HepG2 (cell line): Measurements from ENCODE around the gene TNFAIP1. TPM values are rescaled to one million over a fixed set of nuclear protein-coding genes. Genes with fewer than 3 reads are reported as not detected.

ENCODE experiments used
- AKAP8 ChIP-seq: sonication (generic); formaldehyde crosslinking; IDR thresholded peaks from 2 replicates; pipeline ENCODE4 v1.5.1; 2020; ENCODE audit warnings: mild to moderate bottlenecking, missing genetic modification reagents
- ATF5 ChIP-seq: sonication (generic); formaldehyde crosslinking; IDR thresholded peaks from 2 replicates; pipeline ENCODE4 v1.4.0; 2020; ENCODE audit warnings: mild to moderate bottlenecking, low read depth, missing genetic modification reagents
- CREM ChIP-seq, 2 experiments: sonication (generic) in 1 of 2; formaldehyde crosslinking in 1 of 2; IDR thresholded peaks; 2 replicates each; pipeline versions ENCODE4 v1.4.0 to v1.6.1; 2016 to 2020; ENCODE audit warnings: antibody characterized with exemption in 1 of 2, mild to moderate bottlenecking in 1 of 2, missing genetic modification reagents in 1 of 2
- FOXJ3 ChIP-seq: sonication (generic); formaldehyde crosslinking; IDR thresholded peaks from 2 replicates; pipeline ENCODE4 v1.4.0; 2020; ENCODE audit warnings: missing genetic modification reagents, mild to moderate bottlenecking, borderline replicate concordance
- GZF1 ChIP-seq: sonication (generic); formaldehyde crosslinking; IDR thresholded peaks from 2 replicates; pipeline ENCODE4 v1.5.1; 2020; ENCODE audit warnings: mild to moderate bottlenecking, missing genetic modification reagents
- HDAC2 ChIP-seq: sonication (generic); formaldehyde crosslinking; IDR thresholded peaks from 2 replicates; pipeline ENCODE4 v1.4.0; 2020; ENCODE audit warnings: missing genetic modification reagents
- IKZF4 ChIP-seq: sonication (generic); formaldehyde crosslinking; IDR thresholded peaks from 2 replicates; pipeline ENCODE4 v1.5.1; 2020; ENCODE audit warnings: borderline replicate concordance, mild to moderate bottlenecking, low read depth, missing genetic modification reagents; ENCODE audit errors: not compliant biosample characterization
- KMT2B ChIP-seq: IDR thresholded peaks from 2 replicates; pipeline ENCODE4 v1.6.1; 2016; ENCODE audit warnings: missing genetic modification reagents, missing compliant biosample characterization
- MEIS2 ChIP-seq: sonication (generic); formaldehyde crosslinking; IDR thresholded peaks from 2 replicates; pipeline ENCODE4 v1.9.0; 2021; ENCODE audit warnings: mild to moderate bottlenecking, missing genetic modification reagents
- NCOA1 ChIP-seq: sonication (generic); formaldehyde crosslinking; IDR thresholded peaks from 2 replicates; pipeline ENCODE4 v1.9.0; 2021; ENCODE audit warnings: missing genetic modification reagents
- NFIB ChIP-seq: sonication (generic); formaldehyde crosslinking; IDR thresholded peaks from 2 replicates; pipeline ENCODE4 v1.9.0; 2021; ENCODE audit warnings: missing genetic modification reagents, mild to moderate bottlenecking, borderline replicate concordance
- PTBP1 ChIP-seq: fragments of 200-400 bp; formaldehyde crosslinking; IDR thresholded peaks from 2 replicates; pipeline ENCODE4 v1.6.1; 2018; ENCODE audit warnings: low read length, low read depth; ENCODE audit not compliant: poor library complexity, severe bottlenecking
- RNF219 ChIP-seq: sonication (generic); formaldehyde crosslinking; IDR thresholded peaks from 2 replicates; pipeline ENCODE4 v1.5.0; 2020; ENCODE audit warnings: mild to moderate bottlenecking, missing genetic modification reagents
- SP1 ChIP-seq, 2 experiments: fragments of 450-650 bp in 1 of 2; sonication (generic) in 1 of 2; formaldehyde crosslinking in 1 of 2; IDR thresholded peaks; 2 replicates each; pipeline versions ENCODE4 v1.4.0 to v1.6.1; 2016 to 2020; ENCODE audit warnings: missing genetic modification reagents in 1 of 2
- SRF ChIP-seq: IDR thresholded peaks from 2 replicates; pipeline ENCODE4 v1.6.1; 2011; ENCODE audit warnings: mild to moderate bottlenecking, low read depth, low read length, moderate library complexity
- ZNF17 ChIP-seq: sonication (generic); formaldehyde crosslinking; IDR thresholded peaks from 2 replicates; pipeline ENCODE4 v1.5.0; 2020; ENCODE audit warnings: mild to moderate bottlenecking, missing genetic modification reagents
- ZNF510 ChIP-seq: sonication (generic); formaldehyde crosslinking; IDR thresholded peaks from 2 replicates; pipeline ENCODE4 v1.4.0; 2020; ENCODE audit warnings: low read depth, mild to moderate bottlenecking, missing genetic modification reagents
- ZNF589 ChIP-seq: sonication (generic); formaldehyde crosslinking; conservative IDR thresholded peaks from 2 replicates; pipeline ENCODE4 v1.8.0; 2022; ENCODE audit warnings: mild to moderate bottlenecking, moderate library complexity, missing genetic modification reagents
- ZNF616 ChIP-seq: sonication (generic); formaldehyde crosslinking; IDR thresholded peaks from 2 replicates; pipeline ENCODE4 v1.5.0; 2020; ENCODE audit warnings: low read depth, mild to moderate bottlenecking, missing genetic modification reagents
- ZNF660 ChIP-seq: sonication (generic); formaldehyde crosslinking; IDR thresholded peaks from 2 replicates; pipeline ENCODE4 v1.5.1; 2020; ENCODE audit warnings: mild to moderate bottlenecking, low read depth, missing genetic modification reagents, borderline replicate concordance
- ZNF687 ChIP-seq: sonication (generic); formaldehyde crosslinking; IDR thresholded peaks from 2 replicates; pipeline ENCODE4 v1.5.1; 2020; ENCODE audit warnings: mild to moderate bottlenecking, missing genetic modification reagents, moderate library complexity
- ZNF703 ChIP-seq: sonication (generic); formaldehyde crosslinking; IDR thresholded peaks from 2 replicates; pipeline ENCODE4 v1.5.1; 2020; ENCODE audit warnings: missing genetic modification reagents, mild to moderate bottlenecking, moderate library complexity, borderline replicate concordance
- ZNF737 ChIP-seq: sonication (generic); formaldehyde crosslinking; IDR thresholded peaks from 2 replicates; pipeline ENCODE4 v1.5.0; 2020; ENCODE audit warnings: missing genetic modification reagents, mild to moderate bottlenecking, borderline replicate concordance
- ZNF749 ChIP-seq: sonication (generic); formaldehyde crosslinking; IDR thresholded peaks from 2 replicates; pipeline ENCODE4 v1.8.0; 2022; ENCODE audit warnings: mild to moderate bottlenecking, missing genetic modification reagents, moderate library complexity, borderline replicate concordance
- polyA plus RNA-seq, 8 experiments: library from polyadenylated mRNA; depleted of rRNA in 3 of 8; stranded (reverse) in 7 of 8; unstranded in 1 of 8; fragments of >200 nt; fragmentation: Illumina TruSeq in 4 of 8; extraction: Trizol in 4 of 8; gene quantifications; 2 replicates each; pipeline versions ENCODE4 v1.2.1 to v1.2.3, GENCODE V29; 2011 to 2016; ENCODE audit warnings: low read depth in 4 of 8, missing spikeins in 1 of 8, mixed read lengths in 1 of 8; ENCODE audit not compliant: insufficient read depth in 1 of 8
- total RNA-seq, 5 experiments: library from RNA; depleted of rRNA; stranded (reverse); fragments of >200 nt; fragmentation: Illumina TruSeq; extraction: Trizol; gene quantifications; 2 replicates each; pipeline ENCODE4 v1.2.3, GENCODE V29; 2016; ENCODE audit warnings: low read depth in 1 of 5

TNFAIP1 gene
- total and polyA plus RNA-seq, 2 of the 13 experiments (the other 11 are each of a cell fraction or from before 2014, with no cell fraction given), result 17.5 to 40.6 TPM

- TF ChIP-seq SP1 (IDR thresholded peaks at IDR 0.05) (no peak), SP1 (CRISPR knock-in tag; IDR thresholded peaks at IDR 0.05) (0 out of 2 replicates have a peak, but pooled peaks have one; percentile 35), MEIS2 (CRISPR knock-in tag) (peak; percentile 97), CREM (IDR thresholded peaks at IDR 0.05) (peak; percentile 89), CREM (CRISPR knock-in tag; IDR thresholded peaks at IDR 0.05) (no peak), FOXJ3 (peak; percentile 66; the same call in 1 of the 2 replicates), ZNF737 (CRISPR knock-in tag) (no peak), NFIB (CRISPR knock-in tag) (no peak), ZNF616 (CRISPR knock-in tag) (no peak), PTBP1 (no peak), ZNF687 (CRISPR knock-in tag) (peak; percentile 67), ZNF703 (no peak), NCOA1 (CRISPR knock-in tag) (peak; percentile 94), KMT2B (CRISPR knock-in tag) (no peak), ZNF17 (CRISPR knock-in tag) (no peak), HDAC2 (CRISPR knock-in tag) (peak; percentile 92), GZF1 (no peak), AKAP8 (CRISPR knock-in tag) (no peak), IKZF4 (CRISPR knock-in tag) (no peak), ZNF660 (CRISPR knock-in tag) (no peak), ZNF749 (CRISPR knock-in tag) (no peak), ZNF589 (CRISPR knock-in tag) (no peak), ZNF510 (CRISPR knock-in tag) (no peak), ATF5 (CRISPR knock-in tag) (no peak), SRF (peak; percentile 73), RNF219 (CRISPR knock-in tag) (0 out of 2 replicates have a peak, but pooled peaks have one; percentile 60)
Observed at GRCh38 chr17:28368306-28368831, 32.8 kb downstream of the TNFAIP1 start (continued).
